ENCODE data around the gene CDC42EP3. TPM values are rescaled to one million over a fixed set of nuclear protein-coding genes. Genes with fewer than 3 reads are reported as not detected.
A peak's percentile ranks its signal among the peaks of the same experiment; 100 is the strongest.

CDC42EP3 gene
- total RNA-seq, 2 donors from 2014 or later = 7.2 to 37.3 TPM

DNA sequence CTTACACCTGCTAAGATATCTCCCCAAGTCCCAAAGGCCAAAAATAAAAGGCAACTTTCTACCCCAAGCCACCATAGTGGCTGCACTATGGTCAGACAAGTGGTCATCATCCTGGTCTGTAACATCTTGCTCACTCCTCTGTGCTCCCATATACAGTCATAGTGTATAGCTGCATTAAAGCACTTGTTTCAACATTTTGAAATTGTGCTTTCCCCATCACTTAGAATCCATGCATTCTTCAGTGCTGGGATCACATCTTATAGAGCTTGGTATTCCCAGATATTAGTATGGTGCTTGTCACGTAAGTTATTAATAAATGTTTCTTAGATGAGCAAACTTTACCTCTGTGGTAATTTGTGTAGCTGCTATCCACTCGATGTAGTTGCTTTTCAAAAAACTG is 40.4 kb upstream of the CDC42EP3 start:
- H3K27me3 ChIP-seq = no peaks in the 10 kb centered on the region
- no peak for DNase-seq
- no peaks in the 10 kb centered on the region for H3K9me3 ChIP-seq
- no peaks in the 10 kb centered on the region for H3K36me3 ChIP-seq
- no peaks in the 10 kb centered on the region for H3K4me1 ChIP-seq
- TF ChIP-seq, protein P1, sequence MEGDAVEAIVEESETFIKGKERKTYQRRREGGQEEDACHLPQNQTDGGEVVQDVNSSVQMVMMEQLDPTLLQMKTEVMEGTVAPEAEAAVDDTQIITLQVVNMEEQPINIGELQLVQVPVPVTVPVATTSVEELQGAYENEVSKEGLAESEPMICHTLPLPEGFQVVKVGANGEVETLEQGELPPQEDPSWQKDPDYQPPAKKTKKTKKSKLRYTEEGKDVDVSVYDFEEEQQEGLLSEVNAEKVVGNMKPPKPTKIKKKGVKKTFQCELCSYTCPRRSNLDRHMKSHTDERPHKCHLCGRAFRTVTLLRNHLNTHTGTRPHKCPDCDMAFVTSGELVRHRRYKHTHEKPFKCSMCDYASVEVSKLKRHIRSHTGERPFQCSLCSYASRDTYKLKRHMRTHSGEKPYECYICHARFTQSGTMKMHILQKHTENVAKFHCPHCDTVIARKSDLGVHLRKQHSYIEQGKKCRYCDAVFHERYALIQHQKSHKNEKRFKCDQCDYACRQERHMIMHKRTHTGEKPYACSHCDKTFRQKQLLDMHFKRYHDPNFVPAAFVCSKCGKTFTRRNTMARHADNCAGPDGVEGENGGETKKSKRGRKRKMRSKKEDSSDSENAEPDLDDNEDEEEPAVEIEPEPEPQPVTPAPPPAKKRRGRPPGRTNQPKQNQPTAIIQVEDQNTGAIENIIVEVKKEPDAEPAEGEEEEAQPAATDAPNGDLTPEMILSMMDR (IDR thresholded peaks at IDR 0.05) = no peak
- no peak overlapping the region for H3K9ac ChIP-seq (ENCODE audit: low read depth in 2 of 2, low read length in 2 of 2)
- intact Hi-C loops (cut with DNase I) = no loop called here
- no peak overlapping the region for H3K27ac ChIP-seq
- no peak overlapping the region for H3K4me3 ChIP-seq

DNA sequence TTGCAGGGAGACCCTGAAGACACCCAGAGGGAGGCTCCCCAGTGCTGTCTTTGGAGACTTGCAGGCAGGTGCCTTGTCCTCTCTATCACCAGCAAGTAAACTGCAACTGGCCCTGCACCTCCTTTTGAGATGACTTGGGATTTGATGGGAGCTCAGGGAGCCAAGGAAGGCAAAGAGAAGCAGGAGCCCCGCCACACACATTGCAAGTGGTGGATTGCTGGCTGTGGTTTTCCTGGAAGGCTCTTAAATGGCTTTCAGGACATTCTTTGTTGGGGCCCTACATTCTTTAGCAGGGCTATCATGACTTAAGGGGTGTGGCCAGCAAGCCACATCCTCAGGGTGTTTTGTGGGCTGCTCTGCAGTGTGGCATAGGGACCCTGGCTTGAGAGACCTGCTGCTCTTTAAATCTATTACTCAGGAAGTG is 39.9 kb upstream of the CDC42EP3 start:
- Histone ChIP-seq H3K4me1 (peaks cover under 1% of the 10 kb centered on the region), H3K9me3 (no peaks in the 10 kb centered on the region), H3K4me3 (no peak overlapping the region), H3K9ac (ENCODE audit: low read depth in 2 of 2, low read length in 2 of 2) (no peak overlapping the region), H3K27ac (no peak overlapping the region), H3K27me3 (no peaks in the 10 kb centered on the region), H3K36me3 (no peaks in the 10 kb centered on the region)
- intact Hi-C loops (cut with DNase I) = no loop called here
- no peak for DNase-seq
- TF ChIP-seq, protein P1 (IDR thresholded peaks at IDR 0.05) = no peak

DNA sequence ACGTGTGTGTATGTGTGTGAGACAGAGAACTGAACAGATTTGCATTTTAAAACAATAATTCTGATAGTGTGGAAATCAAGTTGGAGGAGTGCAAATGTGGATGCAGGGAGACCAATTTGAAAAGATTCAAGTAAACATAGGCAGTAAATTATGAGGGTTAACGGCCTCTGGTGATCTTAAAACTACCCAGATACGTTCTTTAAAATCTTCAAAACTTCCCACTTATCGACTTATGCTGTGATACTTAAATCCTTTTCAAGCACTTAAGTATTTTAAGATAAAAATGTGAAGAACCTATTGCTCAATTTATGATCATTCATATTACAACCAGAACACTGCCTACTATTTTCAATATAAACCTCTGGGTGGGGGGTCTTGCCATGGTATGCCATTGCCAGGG is 37.7 kb upstream of the CDC42EP3 start:
- no peaks in the 10 kb centered on the region for H3K36me3 ChIP-seq
- no peak overlapping the region for H3K4me3 ChIP-seq
- H3K9ac ChIP-seq (ENCODE audit: low read depth in 2 of 2, low read length in 2 of 2) = no peak overlapping the region
- H3K9me3 ChIP-seq = no peaks in the 10 kb centered on the region
- DNase-seq = no peak
- H3K27ac ChIP-seq = no peak overlapping the region
- H3K27me3 ChIP-seq = no peaks in the 10 kb centered on the region
- H3K4me1 ChIP-seq = peaks cover 4% of the 10 kb centered on the region
- intact Hi-C loops (cut with DNase I) = no loop called here
- TF ChIP-seq, protein P1 (IDR thresholded peaks at IDR 0.05) = no peak

DNA sequence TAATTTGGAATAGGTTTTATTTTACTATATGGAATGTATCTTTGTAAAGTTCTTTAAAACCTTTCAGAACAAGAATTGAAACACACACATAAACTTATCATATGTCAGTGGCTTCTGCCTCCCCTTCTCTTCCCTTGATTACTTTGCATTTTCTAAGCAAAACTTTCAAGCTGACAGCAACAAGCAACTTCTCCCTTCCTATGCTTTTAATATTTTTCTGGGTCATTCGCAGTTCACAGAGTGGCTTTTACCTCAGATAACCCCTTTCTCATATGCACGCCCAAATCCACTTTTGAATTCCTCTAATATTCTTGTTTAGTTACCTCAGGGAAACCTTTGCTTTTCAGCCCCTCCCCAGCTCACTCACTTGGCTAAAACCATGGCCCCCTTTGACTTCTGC is 36.7 kb upstream of the CDC42EP3 start:
- no peaks in the 10 kb centered on the region for H3K9me3 ChIP-seq
- H3K27me3 ChIP-seq = no peaks in the 10 kb centered on the region
- H3K4me3 ChIP-seq = no peak overlapping the region
- H3K27ac ChIP-seq = no peak overlapping the region
- no peaks in the 10 kb centered on the region for H3K36me3 ChIP-seq
- H3K9ac ChIP-seq (ENCODE audit: low read depth in 2 of 2, low read length in 2 of 2) = no peak overlapping the region
- intact Hi-C loops (cut with DNase I) = no loop called here
- peaks cover 4% of the 10 kb centered on the region for H3K4me1 ChIP-seq
- TF ChIP-seq, protein P1 (IDR thresholded peaks at IDR 0.05) = no peak
- DNase-seq = no peak

DNA sequence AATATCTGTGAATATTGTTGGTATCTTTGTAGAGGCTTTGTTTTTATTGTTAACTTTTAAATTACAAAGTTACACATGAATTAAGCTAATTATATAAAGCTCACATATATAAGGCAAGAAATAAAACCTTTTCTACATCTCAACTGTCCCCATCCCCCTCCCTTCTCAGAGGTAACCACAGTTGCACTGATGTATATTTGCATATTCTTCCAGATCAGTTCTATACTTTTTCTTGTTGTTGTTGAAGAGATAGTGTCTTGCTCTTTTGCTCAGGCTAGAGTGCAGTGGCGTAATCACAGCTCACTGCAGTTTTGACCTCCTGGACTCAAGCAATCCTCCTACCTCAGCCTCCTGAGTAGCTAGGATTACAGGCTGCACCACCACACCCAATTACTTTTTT is 36.0 kb upstream of the CDC42EP3 start:
- intact Hi-C loops (cut with DNase I) = no loop called here
- H3K9me3 ChIP-seq = no peaks in the 10 kb centered on the region
- H3K36me3 ChIP-seq = no peaks in the 10 kb centered on the region
- H3K4me3 ChIP-seq = no peak overlapping the region
- H3K27me3 ChIP-seq = no peaks in the 10 kb centered on the region
- peaks cover 4% of the 10 kb centered on the region for H3K4me1 ChIP-seq
- no peak overlapping the region for H3K9ac ChIP-seq (ENCODE audit: low read depth in 2 of 2, low read length in 2 of 2)
- peak overlapping the region; percentile 42 for H3K27ac ChIP-seq
- TF ChIP-seq, protein P1 (IDR thresholded peaks at IDR 0.05) = no peak
- DNase-seq = no peak
